ENCODE data around the gene TEK. TPM values are rescaled to one million over a fixed set of nuclear protein-coding genes. Genes with fewer than 3 reads are reported as not detected.

Gene TEK
- total RNA-seq, 1 experiment from 2014 or later = not detected

GRCh38 chr9:27065288-27065687 is 43.7 kb upstream of the TEK start:
- Histone ChIP-seq H3K4me3 (no peak overlapping the region), H3K27me3 (ENCODE audit: insufficient read depth, low read depth) (no peaks in the 10 kb centered on the region), H3K4me1 (replicated peaks; ENCODE audit: insufficient read depth) (no peaks in the 10 kb centered on the region), H4K20me1 (ENCODE audit: insufficient read depth) (no peaks in the 10 kb centered on the region), H3K4me2 (no peak overlapping the region), H3K36me3 (ENCODE audit: low read depth) (no peaks in the 10 kb centered on the region), H2AFZ (no peak overlapping the region), H3K9me2 (ENCODE audit: insufficient read depth) (no peaks in the 10 kb centered on the region), H3K79me2 (ENCODE audit: low read depth) (no peaks in the 10 kb centered on the region), H3F3A (ENCODE audit: insufficient read depth, low read depth) (no peaks in the 10 kb centered on the region), H3K9me3 (ENCODE audit: insufficient read depth, low read depth) (no peaks in the 10 kb centered on the region), H3K27ac (no peak overlapping the region)
- TF ChIP-seq EZH2 (IDR thresholded peaks at IDR 0.05; ENCODE audit: low read depth) (no peak), CTCF (conservative IDR thresholded peaks at IDR 0.05) (no peak)
- POLR2A ChIA-PET (ENCODE audit: unreplicated experiment) = no interaction called here
- BruUV-seq (replicated peaks) = no TSS peak
- no peak for DNase-seq
- CTCF ChIA-PET = no interaction called here
- intact Hi-C loops (cut with micrococcal nuclease; ENCODE audit: unreplicated experiment) = no loop called here

GRCh38 chr9:27073841-27074728 is 34.9 kb upstream of the TEK start:
- H2AFZ ChIP-seq = no peak overlapping the region
- H3K36me3 ChIP-seq (ENCODE audit: low read depth) = no peaks in the 10 kb centered on the region
- DNase-seq = no peak
- H3K9me2 ChIP-seq (ENCODE audit: insufficient read depth) = no peaks in the 10 kb centered on the region
- no peaks in the 10 kb centered on the region for H4K20me1 ChIP-seq (ENCODE audit: insufficient read depth)
- H3K4me3 ChIP-seq = no peak overlapping the region
- H3K4me1 ChIP-seq (replicated peaks; ENCODE audit: insufficient read depth) = no peaks in the 10 kb centered on the region
- ChIA-PET POLR2A (ENCODE audit: unreplicated experiment) (no interaction called here), CTCF (no interaction called here)
- no peaks in the 10 kb centered on the region for H3K79me2 ChIP-seq (ENCODE audit: low read depth)
- no peak for TF ChIP-seq CTCF (conservative IDR thresholded peaks at IDR 0.05)
- TF ChIP-seq EZH2 (IDR thresholded peaks at IDR 0.05; ENCODE audit: low read depth) = no peak
- no peaks in the 10 kb centered on the region for H3K27me3 ChIP-seq (ENCODE audit: insufficient read depth, low read depth)
- intact Hi-C loops (cut with micrococcal nuclease; ENCODE audit: unreplicated experiment) = no loop called here
- H3K4me2 ChIP-seq = no peak overlapping the region
- no peak overlapping the region for H3K27ac ChIP-seq
- no peaks in the 10 kb centered on the region for H3F3A ChIP-seq (ENCODE audit: insufficient read depth, low read depth)
- no peaks in the 10 kb centered on the region for H3K9me3 ChIP-seq (ENCODE audit: insufficient read depth, low read depth)
- BruUV-seq (replicated peaks) = no TSS peak

- Histone ChIP-seq H3K79me2 (ENCODE audit: low read depth) (no peaks in the 10 kb centered on the region), H4K20me1 (ENCODE audit: insufficient read depth) (no peaks in the 10 kb centered on the region), H3K27ac (no peak overlapping the region), H3K4me2 (no peak overlapping the region), H2AFZ (no peak overlapping the region), H3K4me3 (no peak overlapping the region), H3F3A (ENCODE audit: insufficient read depth, low read depth) (no peaks in the 10 kb centered on the region), H3K36me3 (ENCODE audit: low read depth) (no peaks in the 10 kb centered on the region), H3K9me3 (ENCODE audit: insufficient read depth, low read depth) (no peaks in the 10 kb centered on the region), H3K9me2 (ENCODE audit: insufficient read depth) (no peaks in the 10 kb centered on the region), H3K4me1 (replicated peaks; ENCODE audit: insufficient read depth) (no peaks in the 10 kb centered on the region), H3K27me3 (ENCODE audit: insufficient read depth, low read depth) (no peaks in the 10 kb centered on the region)
- DNase-seq = no peak
- POLR2A ChIA-PET (ENCODE audit: unreplicated experiment) = no interaction called here
- no TSS peak for BruUV-seq (replicated peaks)
- CTCF ChIA-PET = no interaction called here
- TF ChIP-seq EZH2 (IDR thresholded peaks at IDR 0.05; ENCODE audit: low read depth) (no peak), CTCF (conservative IDR thresholded peaks at IDR 0.05) (no peak)
- intact Hi-C loops (cut with micrococcal nuclease; ENCODE audit: unreplicated experiment) = no loop called here
These were observed 30.3 kb upstream of the TEK start for GRCh38 chr9:27078685-27079084.

All from PC-9 (cell line).